Naive thymus-derived CD4-positive, alpha-beta T cell (primary cell): Measurements from ENCODE around the gene TMPRSS4. TPM values are rescaled to one million over a fixed set of nuclear protein-coding genes. Genes with fewer than 3 reads are reported as not detected.
A peak's percentile ranks its signal among the peaks of the same experiment; 100 is the strongest.

Source experiments
- ATAC-seq: fragments of 150-1000 bp; cut with Tn5 transposase; 2 replicates; pipeline ENCODE4 v1.10.0; 2021; ENCODE audit warnings: mild to moderate bottlenecking, moderate library complexity
- CTCF ChIA-PET: fragments of 350-600 bp; sonication (Branson Sonifier 250); formaldehyde crosslinking; loops from one replicate; lab custom pipeline; 2021; ENCODE audit warnings: antibody characterized with exemption; lab: Charles Lee
- POLR2A ChIA-PET: fragments of 350-600 bp; sonication (Branson Sonifier 250); formaldehyde crosslinking; loops from one replicate; lab custom pipeline; 2021; ENCODE audit warnings: antibody characterized with exemption, inconsistent platforms; lab: Charles Lee
- DNase-seq, 9 donors: peaks; one replicate each; pipeline versions ENCODE4 v3.0.0 to v3.0.0-alpha.2; 2020 to 2022; ENCODE audit warnings: mixed read lengths in 1 of 9
- H3K27ac ChIP-seq: one replicate; pipeline ENCODE4 v1.7.0; 2013; ENCODE audit warnings: mild to moderate bottlenecking, low read depth, low read length, moderate library complexity
- H3K27me3 ChIP-seq, 2 donors: one replicate each; pipeline ENCODE4 v1.7.0; 2013; ENCODE audit warnings: low read length in 2 of 2, mild to moderate bottlenecking in 2 of 2, moderate library complexity in 2 of 2; ENCODE audit not compliant: control insufficient read depth in 2 of 2, insufficient read depth in 2 of 2
- H3K36me3 ChIP-seq, 3 experiments: 1 replicate in 2 of 3; 2 replicates in 1 of 3; pipeline ENCODE4 v1.7.0; 2013; ENCODE audit warnings: low read length in 3 of 3, mild to moderate bottlenecking in 3 of 3, moderate library complexity in 1 of 3; ENCODE audit not compliant: insufficient read depth in 3 of 3, control insufficient read depth in 2 of 3
- H3K4me1 ChIP-seq, 2 donors: one replicate each; pipeline ENCODE4 v1.7.0; 2013; ENCODE audit warnings: low read length in 2 of 2, mild to moderate bottlenecking in 2 of 2, moderate library complexity in 1 of 2; ENCODE audit not compliant: control insufficient read depth in 2 of 2, insufficient read depth in 2 of 2
- H3K4me3 ChIP-seq: 2 replicates; pipeline ENCODE4 v1.7.0; 2013; ENCODE audit warnings: mild to moderate bottlenecking, low read length
- H3K9me3 ChIP-seq, 3 experiments: 1 replicate in 2 of 3; 2 replicates in 1 of 3; pipeline ENCODE4 v1.7.0; 2013; ENCODE audit warnings: low read length in 3 of 3; ENCODE audit not compliant: control insufficient read depth in 2 of 3
- H3K27ac Mint-ChIP-seq, 9 donors: one replicate each; pipeline ENCODE4 v1.8.0; 2020 to 2022; ENCODE audit warnings: mixed read lengths in 9 of 9, mild to moderate bottlenecking in 8 of 9, moderate library complexity in 5 of 9, inconsistent platforms in 2 of 9
- H3K27me3 Mint-ChIP-seq, 5 donors: one replicate each; pipeline ENCODE4 v1.8.0; 2021 to 2022; ENCODE audit warnings: mixed read lengths in 5 of 5, mild to moderate bottlenecking in 1 of 5
- H3K36me3 Mint-ChIP-seq, 5 donors: one replicate each; pipeline ENCODE4 v1.8.0; 2020 to 2022; ENCODE audit warnings: mixed read lengths in 5 of 5, mild to moderate bottlenecking in 3 of 5, inconsistent platforms in 1 of 5
- H3K4me1 Mint-ChIP-seq, 7 donors: one replicate each; pipeline ENCODE4 v1.8.0; 2020 to 2022; ENCODE audit warnings: mixed read lengths in 7 of 7, mild to moderate bottlenecking in 3 of 7, inconsistent platforms in 1 of 7
- H3K4me3 Mint-ChIP-seq, 10 donors: one replicate each; pipeline ENCODE4 v1.8.0; 2020 to 2022; ENCODE audit warnings: mild to moderate bottlenecking in 10 of 10, mixed read lengths in 10 of 10, moderate library complexity in 6 of 10, inconsistent platforms in 2 of 10
- H3K9me3 Mint-ChIP-seq, 11 donors: one replicate each; pipeline ENCODE4 v1.8.0; 2020 to 2022; ENCODE audit warnings: mixed read lengths in 11 of 11, mild to moderate bottlenecking in 4 of 11, inconsistent platforms in 1 of 11, moderate library complexity in 1 of 11
- intact Hi-C, 2 donors: fragments of 100-400 bp; cut with micrococcal nuclease; formaldehyde crosslinking; loops; one replicate each; pipeline ENCODE4 v1.15.1; 2023
- polyA plus RNA-seq, 2 donors: library from polyadenylated mRNA; unstranded; fragments of 300-500 nt; fragmentation: Illumina TruSeq; gene quantifications; one replicate each; pipeline ENCODE4 v1.2.3, GENCODE V29; 2021
- total RNA-seq, 6 experiments: library from RNA in 5 of 6; stranded (reverse) in 5 of 6; gene quantifications; 1 replicate in 5 of 6; 2 replicates in 1 of 6; pipeline ENCODE4 v1.2.3 and lab custom pipeline; 2021 to 2026

The TMPRSS4 gene
- total and polyA plus RNA-seq, 7 experiments from 2014 or later: not detected

- peaks cover 0 to 2% (median 0%) of the 10 kb centered on the region in 7 donors for H3K4me1 Mint-ChIP-seq
- ATAC-seq (no peak), DNase-seq (no peak)
- H3K4me3 Mint-ChIP-seq: no peak overlapping the region
- Histone ChIP-seq H3K9me3 (no peaks in the 10 kb centered on the region), H3K36me3 (no peaks in the 10 kb centered on the region), H3K27ac (no peak overlapping the region), H3K27me3 (no peaks in the 10 kb centered on the region), H3K4me1 (no peaks in the 10 kb centered on the region), H3K4me3 (no peak overlapping the region)
- ChIA-PET CTCF (interaction anchor here (0.6 to 0.7 kb wide), 2 partner anchors 278 to 670 kb away, joined by 3 to 5 read pairs; no protein-coding TSS in a partner anchor), POLR2A (no interaction called here)
- peaks cover 0 to 28% (median 5%) of the 10 kb centered on the region in 5 donors for H3K27me3 Mint-ChIP-seq
- no peaks in the 10 kb centered on the region for H3K9me3 Mint-ChIP-seq
- intact Hi-C loops: no loop called here
- H3K36me3 Mint-ChIP-seq: no peaks in the 10 kb centered on the region
- H3K27ac Mint-ChIP-seq: no peak overlapping the region
These were observed 22.3 kb downstream of the TMPRSS4 start for GRCh38 chr11:118098996-118099837.

DNA sequence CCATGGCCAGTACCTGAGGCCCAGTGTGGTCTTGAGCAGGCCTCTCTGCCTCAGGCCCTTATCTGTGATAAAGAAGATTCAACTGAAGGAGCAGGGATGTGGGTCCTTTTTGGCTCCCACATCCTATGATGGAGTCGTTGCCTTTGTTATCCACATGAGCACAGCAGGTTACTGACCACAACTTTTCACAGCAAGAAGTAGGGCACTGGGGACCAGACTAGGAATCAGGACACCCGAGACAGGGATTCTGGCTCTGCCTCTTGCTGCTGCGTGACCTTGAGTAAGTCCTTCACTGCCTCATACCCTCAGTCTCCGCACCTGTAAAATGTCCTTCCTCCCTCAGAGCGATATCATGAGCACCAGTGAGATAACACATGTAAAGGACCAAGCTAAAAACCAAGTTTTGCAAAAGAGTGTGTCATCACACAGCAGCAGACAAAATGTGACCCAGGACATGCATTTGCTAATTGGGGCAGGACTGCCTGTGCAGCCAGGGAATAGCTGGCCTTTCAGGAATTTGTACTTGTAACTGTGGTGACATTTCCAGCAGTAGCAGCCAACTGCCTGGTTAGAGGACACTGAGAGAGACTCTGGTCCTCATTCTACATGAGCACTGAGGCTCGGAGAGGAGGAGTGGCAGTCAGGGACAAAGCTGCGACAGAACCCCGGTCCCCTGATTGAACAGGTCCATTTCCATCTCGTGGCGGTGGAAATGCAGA lies 23.1 kb downstream of the TMPRSS4 start:
- Histone ChIP-seq H3K4me3 (no peak overlapping the region), H3K36me3 (no peaks in the 10 kb centered on the region), H3K4me1 (no peaks in the 10 kb centered on the region), H3K27me3 (no peaks in the 10 kb centered on the region), H3K9me3 (no peaks in the 10 kb centered on the region), H3K27ac (no peak overlapping the region)
- POLR2A ChIA-PET: no interaction called here
- H3K36me3 Mint-ChIP-seq: no peaks in the 10 kb centered on the region
- DNase-seq: no peak
- CTCF ChIA-PET: interaction anchor here (0.7 kb wide), 1 partner anchor 279 kb away, joined by 5 read pairs; no protein-coding TSS in a partner anchor
- ATAC-seq: no peak
- intact Hi-C loops: no loop called here
- H3K4me1 Mint-ChIP-seq: peaks cover 0 to 2% (median 0%) of the 10 kb centered on the region in 7 donors
- no peak overlapping the region for H3K4me3 Mint-ChIP-seq
- H3K9me3 Mint-ChIP-seq: no peaks in the 10 kb centered on the region
- H3K27ac Mint-ChIP-seq: peak overlapping the region in 1 of 9 donors; percentile 6
- H3K27me3 Mint-ChIP-seq: peaks cover 0 to 27% (median 5%) of the 10 kb centered on the region in 5 donors

GRCh38 chr11:118100691-118101232 lies 23.9 kb downstream of the TMPRSS4 start:
- Histone ChIP-seq H3K36me3 (no peaks in the 10 kb centered on the region), H3K27ac (no peak overlapping the region), H3K4me1 (no peaks in the 10 kb centered on the region), H3K9me3 (no peaks in the 10 kb centered on the region), H3K4me3 (no peak overlapping the region), H3K27me3 (no peaks in the 10 kb centered on the region)
- no peaks in the 10 kb centered on the region for H3K9me3 Mint-ChIP-seq
- H3K27me3 Mint-ChIP-seq: peaks cover 0 to 23% (median 5%) of the 10 kb centered on the region in 5 donors
- CTCF ChIA-PET: no interaction called here
- DNase-seq: no peak
- POLR2A ChIA-PET: no interaction called here
- no peak for ATAC-seq
- no peak overlapping the region for H3K27ac Mint-ChIP-seq
- H3K4me1 Mint-ChIP-seq: peaks cover 0 to 2% (median 0%) of the 10 kb centered on the region in 7 donors
- intact Hi-C loops: no loop called here
- H3K36me3 Mint-ChIP-seq: no peaks in the 10 kb centered on the region
- H3K4me3 Mint-ChIP-seq: no peak overlapping the region

DNA sequence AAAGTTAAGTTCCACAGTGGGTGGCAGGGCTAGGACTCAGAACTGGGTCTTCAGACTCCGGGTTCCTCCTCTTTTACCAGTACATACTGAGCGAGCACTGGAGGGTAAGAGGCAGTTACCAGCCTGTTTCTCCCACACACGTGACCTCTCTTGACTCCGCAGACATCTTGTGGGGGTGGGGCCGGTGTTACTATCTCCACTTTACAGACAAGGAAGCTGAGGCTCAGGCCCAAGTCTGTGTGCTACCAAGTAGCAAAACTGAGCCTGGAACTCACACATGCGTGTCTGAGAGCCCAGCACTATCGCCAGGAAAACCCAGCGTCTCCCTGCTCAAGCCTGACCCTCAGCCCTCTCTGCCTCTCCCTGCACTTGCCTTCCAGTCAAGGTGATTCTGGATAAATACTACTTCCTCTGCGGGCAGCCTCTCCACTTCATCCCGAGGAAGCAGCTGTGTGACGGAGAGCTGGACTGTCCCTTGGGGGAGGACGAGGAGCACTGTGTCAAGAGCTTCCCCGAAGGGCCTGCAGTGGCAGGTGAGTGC lies 25.9 kb downstream of the TMPRSS4 start:
- H3K27ac ChIP-seq: no peak overlapping the region
- H3K36me3 Mint-ChIP-seq: no peaks in the 10 kb centered on the region
- H3K36me3 ChIP-seq: no peaks in the 10 kb centered on the region
- ChIA-PET POLR2A (no interaction called here), CTCF (no interaction called here)
- H3K4me1 Mint-ChIP-seq: peaks cover 0 to 2% (median 0%) of the 10 kb centered on the region in 7 donors
- no peaks in the 10 kb centered on the region for H3K9me3 Mint-ChIP-seq
- H3K4me3 ChIP-seq: no peak overlapping the region
- H3K9me3 ChIP-seq: no peaks in the 10 kb centered on the region
- peaks cover 0 to 17% (median 5%) of the 10 kb centered on the region in 5 donors for H3K27me3 Mint-ChIP-seq
- H3K27ac Mint-ChIP-seq: no peak overlapping the region
- DNase-seq: no peak
- H3K4me3 Mint-ChIP-seq: no peak overlapping the region
- intact Hi-C loops: no loop called here
- ATAC-seq: no peak
- no peaks in the 10 kb centered on the region for H3K27me3 ChIP-seq
- no peaks in the 10 kb centered on the region for H3K4me1 ChIP-seq

- Histone ChIP-seq H3K36me3 (no peaks in the 10 kb centered on the region), H3K4me1 (no peaks in the 10 kb centered on the region), H3K9me3 (no peaks in the 10 kb centered on the region), H3K27me3 (no peaks in the 10 kb centered on the region), H3K27ac (no peak overlapping the region), H3K4me3 (no peak overlapping the region)
- intact Hi-C loops: no loop called here
- H3K27ac Mint-ChIP-seq: no peak overlapping the region
- no peak overlapping the region for H3K4me3 Mint-ChIP-seq
- no peak for DNase-seq
- H3K36me3 Mint-ChIP-seq: no peaks in the 10 kb centered on the region
- POLR2A ChIA-PET: interaction anchor here (0.5 kb wide), 1 partner anchor 25 kb away, joined by 3 read pairs; no protein-coding TSS in a partner anchor
- no peaks in the 10 kb centered on the region for H3K9me3 Mint-ChIP-seq
- H3K27me3 Mint-ChIP-seq: peaks cover 0 to 18% (median 0%) of the 10 kb centered on the region in 5 donors
- peaks cover 0 to 2% (median 0%) of the 10 kb centered on the region in 7 donors for H3K4me1 Mint-ChIP-seq
- CTCF ChIA-PET: no interaction called here
- no peak for ATAC-seq
These were observed 27.6 kb downstream of the TMPRSS4 start for GRCh38 chr11:118104491-118104890.

DNA sequence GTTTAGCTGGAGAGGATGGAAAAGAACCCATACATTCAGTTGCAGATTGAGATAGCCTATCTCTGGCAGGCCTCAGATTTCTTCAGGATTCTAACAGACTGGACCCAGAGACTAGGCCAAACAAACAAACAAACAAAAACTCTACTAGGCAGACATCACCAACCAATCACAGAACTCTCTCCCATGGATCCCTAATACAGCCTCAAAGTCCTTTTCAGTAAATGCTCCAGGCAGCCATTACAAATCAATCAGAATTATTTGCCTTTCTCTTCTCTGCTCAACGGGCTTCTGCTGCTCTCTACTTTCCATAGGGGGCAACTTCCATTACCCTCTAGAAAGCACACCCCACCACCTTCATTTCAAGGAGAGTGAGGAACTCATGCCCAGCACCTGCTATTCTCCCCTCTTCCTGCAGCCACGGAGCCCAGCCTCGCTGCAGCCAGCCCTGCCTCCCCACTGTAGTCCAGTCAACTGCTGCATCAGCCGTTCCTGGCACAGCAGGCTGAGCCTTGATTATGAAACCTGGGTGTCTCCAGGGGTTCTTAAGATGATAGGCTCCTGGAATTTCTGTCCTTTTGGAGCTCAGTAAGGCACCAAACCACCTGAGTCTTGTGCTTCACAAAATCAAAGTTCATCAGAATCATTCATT lies 28.9 kb downstream of the TMPRSS4 start:
- peaks cover 0 to 2% (median 0%) of the 10 kb centered on the region in 7 donors for H3K4me1 Mint-ChIP-seq
- no peaks in the 10 kb centered on the region for H3K36me3 Mint-ChIP-seq

More for the DNA sequence above, 28.9 kb downstream of the TMPRSS4 start:
- ATAC-seq: no peak
- H3K9me3 ChIP-seq: no peaks in the 10 kb centered on the region
- no peak overlapping the region for H3K27ac ChIP-seq
- DNase-seq: no peak
- ChIA-PET POLR2A (no interaction called here), CTCF (no interaction called here)
- Mint-ChIP-seq H3K9me3 (no peaks in the 10 kb centered on the region), H3K4me3 (no peak overlapping the region), H3K27me3 (peaks cover 0 to 20% (median 0%) of the 10 kb centered on the region in 5 donors), H3K27ac (no peak overlapping the region)
- H3K4me1 ChIP-seq: no peaks in the 10 kb centered on the region
- H3K36me3 ChIP-seq: no peaks in the 10 kb centered on the region
- no peak overlapping the region for H3K4me3 ChIP-seq
- no peaks in the 10 kb centered on the region for H3K27me3 ChIP-seq
- intact Hi-C loops: no loop called here
